HepG2 (cell line): ENCODE results near the gene SIX5. TPM values are rescaled to one million over a fixed set of nuclear protein-coding genes. Genes with fewer than 3 reads are reported as not detected.

Experiments used
- JDP2 ChIP-seq: sonication (generic); formaldehyde crosslinking; IDR thresholded peaks from 2 replicates; pipeline ENCODE4 v1.8.1; 2022; ENCODE audit warnings: missing genetic modification reagents, borderline replicate concordance
- KLF12 ChIP-seq: sonication (generic); formaldehyde crosslinking; IDR thresholded peaks from 2 replicates; pipeline ENCODE4 v1.4.0; 2020; ENCODE audit warnings: missing genetic modification reagents, borderline replicate concordance
- MEIS2 ChIP-seq: sonication (generic); formaldehyde crosslinking; IDR thresholded peaks from 2 replicates; pipeline ENCODE4 v1.9.0; 2021; ENCODE audit warnings: mild to moderate bottlenecking, missing genetic modification reagents
- MNT ChIP-seq: fragments of 450-650 bp; IDR thresholded peaks from 2 replicates; pipeline ENCODE4 v1.6.1; 2016
- NFYB ChIP-seq: sonication (generic); formaldehyde crosslinking; IDR thresholded peaks from 2 replicates; pipeline ENCODE4 v1.4.0; 2020; ENCODE audit warnings: missing genetic modification reagents
- SCMH1 ChIP-seq: sonication (generic); formaldehyde crosslinking; IDR thresholded peaks from 2 replicates; pipeline ENCODE4 v1.9.0; 2021; ENCODE audit warnings: missing genetic modification reagents, mild to moderate bottlenecking, borderline replicate concordance
- ZBTB3 ChIP-seq: sonication (generic); formaldehyde crosslinking; IDR thresholded peaks from 2 replicates; pipeline ENCODE4 v1.4.0; 2020; ENCODE audit warnings: low read depth, mild to moderate bottlenecking, moderate library complexity, missing genetic modification reagents, borderline replicate concordance
- ZBTB40 ChIP-seq, 2 experiments: fragments of 450-650 bp in 1 of 2; sonication (generic) in 1 of 2; formaldehyde crosslinking in 1 of 2; IDR thresholded peaks; 2 replicates each; pipeline versions ENCODE4 v1.6.1 to v1.8.0; 2016 to 2022; ENCODE audit warnings: antibody characterized with exemption in 1 of 2, mild to moderate bottlenecking in 1 of 2, missing genetic modification reagents in 1 of 2
- ZC3H13 ChIP-seq: sonication (generic); formaldehyde crosslinking; IDR thresholded peaks from 2 replicates; pipeline ENCODE4 v1.8.1; 2023; ENCODE audit warnings: mild to moderate bottlenecking, missing genetic modification reagents, moderate library complexity
- ZNF10 ChIP-seq: sonication (generic); formaldehyde crosslinking; IDR thresholded peaks from 2 replicates; pipeline ENCODE4 v1.4.0; 2020; ENCODE audit warnings: mild to moderate bottlenecking, low read depth, missing genetic modification reagents, borderline replicate concordance
- ZNF556 ChIP-seq: sonication (generic); formaldehyde crosslinking; IDR thresholded peaks from 2 replicates; pipeline ENCODE4 v1.4.0; 2020; ENCODE audit warnings: mild to moderate bottlenecking, missing genetic modification reagents, borderline replicate concordance
- ZNF609 ChIP-seq: sonication (generic); formaldehyde crosslinking; IDR thresholded peaks from 2 replicates; pipeline ENCODE4 v1.4.0; 2020; ENCODE audit warnings: mild to moderate bottlenecking, missing genetic modification reagents, borderline replicate concordance
- polyA plus RNA-seq, 8 experiments: library from polyadenylated mRNA; depleted of rRNA in 3 of 8; stranded (reverse) in 7 of 8; unstranded in 1 of 8; fragments of >200 nt; fragmentation: Illumina TruSeq in 4 of 8; extraction: Trizol in 4 of 8; gene quantifications; 2 replicates each; pipeline versions ENCODE4 v1.2.1 to v1.2.3, GENCODE V29; 2011 to 2016; ENCODE audit warnings: low read depth in 4 of 8, missing spikeins in 1 of 8, mixed read lengths in 1 of 8; ENCODE audit not compliant: insufficient read depth in 1 of 8
- total RNA-seq, 5 experiments: library from RNA; depleted of rRNA; stranded (reverse); fragments of >200 nt; fragmentation: Illumina TruSeq; extraction: Trizol; gene quantifications; 2 replicates each; pipeline ENCODE4 v1.2.3, GENCODE V29; 2016; ENCODE audit warnings: low read depth in 1 of 5

Gene SIX5
- total and polyA plus RNA-seq, 2 of the 13 experiments (the other 11 are each of a cell fraction or from before 2014, with no cell fraction given), result 7.7 to 10.5 TPM

- peak; percentile 23; the same call in 1 of the 2 replicates for TF ChIP-seq ZBTB40 (IDR thresholded peaks at IDR 0.05)
- no peak for TF ChIP-seq ZBTB40 (CRISPR knock-in tag; IDR thresholded peaks at IDR 0.05)
- TF ChIP-seq ZBTB3 (CRISPR knock-in tag), result no peak
- TF ChIP-seq ZNF609 (CRISPR knock-in tag), result no peak
- TF ChIP-seq MEIS2 (CRISPR knock-in tag), result peak; percentile 18; the same call in 1 of the 2 replicates
- TF ChIP-seq ZC3H13, result no peak
- peak; percentile 35; the same call in 1 of the 2 replicates for TF ChIP-seq MNT
- TF ChIP-seq NFYB (CRISPR knock-in tag), result peak; percentile 75
- no peak for TF ChIP-seq SCMH1 (CRISPR knock-in tag)
- TF ChIP-seq ZNF10 (CRISPR knock-in tag), result no peak
- peak; percentile 79; the same call in 1 of the 2 replicates for TF ChIP-seq KLF12 (CRISPR knock-in tag)
- 0 out of 2 replicates have a peak, but pooled peaks have one; percentile 34 for TF ChIP-seq ZNF556 (CRISPR knock-in tag)
- TF ChIP-seq JDP2 (CRISPR knock-in tag), result no peak
Measured at GRCh38 chr19:45792470-45793177, 23.6 kb upstream of the SIX5 start, which contains the start of gene DMWD (continued).
